ENCODE data around the gene CNNM1.

CNNM1 gene

GRCh38 chr10:99429517-99430095, 100.5 kb downstream of the CNNM1 start:
- H3K4me3 ChIP-seq (replicated peaks; ENCODE audit: low read depth, low read length), result peak overlapping the region; percentile 100
- no peak for DNase-seq (ENCODE audit: low read depth)

GRCh38 chr10:99430116-99430450, 100.9 kb downstream of the CNNM1 start:
- H3K4me3 ChIP-seq (replicated peaks; ENCODE audit: low read depth, low read length), result peak overlapping the region; percentile 100
- TF ChIP-seq, protein P1, sequence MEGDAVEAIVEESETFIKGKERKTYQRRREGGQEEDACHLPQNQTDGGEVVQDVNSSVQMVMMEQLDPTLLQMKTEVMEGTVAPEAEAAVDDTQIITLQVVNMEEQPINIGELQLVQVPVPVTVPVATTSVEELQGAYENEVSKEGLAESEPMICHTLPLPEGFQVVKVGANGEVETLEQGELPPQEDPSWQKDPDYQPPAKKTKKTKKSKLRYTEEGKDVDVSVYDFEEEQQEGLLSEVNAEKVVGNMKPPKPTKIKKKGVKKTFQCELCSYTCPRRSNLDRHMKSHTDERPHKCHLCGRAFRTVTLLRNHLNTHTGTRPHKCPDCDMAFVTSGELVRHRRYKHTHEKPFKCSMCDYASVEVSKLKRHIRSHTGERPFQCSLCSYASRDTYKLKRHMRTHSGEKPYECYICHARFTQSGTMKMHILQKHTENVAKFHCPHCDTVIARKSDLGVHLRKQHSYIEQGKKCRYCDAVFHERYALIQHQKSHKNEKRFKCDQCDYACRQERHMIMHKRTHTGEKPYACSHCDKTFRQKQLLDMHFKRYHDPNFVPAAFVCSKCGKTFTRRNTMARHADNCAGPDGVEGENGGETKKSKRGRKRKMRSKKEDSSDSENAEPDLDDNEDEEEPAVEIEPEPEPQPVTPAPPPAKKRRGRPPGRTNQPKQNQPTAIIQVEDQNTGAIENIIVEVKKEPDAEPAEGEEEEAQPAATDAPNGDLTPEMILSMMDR (IDR thresholded peaks at IDR 0.05; ENCODE audit: low read length, missing control alignments), result no peak
- DNase-seq (ENCODE audit: low read depth), result no peak

More at GRCh38 chr10:99429517-99430095, 100.5 kb downstream of the CNNM1 start:
- TF ChIP-seq, protein P1 (IDR thresholded peaks at IDR 0.05; ENCODE audit: low read length, missing control alignments), result no peak

DNA sequence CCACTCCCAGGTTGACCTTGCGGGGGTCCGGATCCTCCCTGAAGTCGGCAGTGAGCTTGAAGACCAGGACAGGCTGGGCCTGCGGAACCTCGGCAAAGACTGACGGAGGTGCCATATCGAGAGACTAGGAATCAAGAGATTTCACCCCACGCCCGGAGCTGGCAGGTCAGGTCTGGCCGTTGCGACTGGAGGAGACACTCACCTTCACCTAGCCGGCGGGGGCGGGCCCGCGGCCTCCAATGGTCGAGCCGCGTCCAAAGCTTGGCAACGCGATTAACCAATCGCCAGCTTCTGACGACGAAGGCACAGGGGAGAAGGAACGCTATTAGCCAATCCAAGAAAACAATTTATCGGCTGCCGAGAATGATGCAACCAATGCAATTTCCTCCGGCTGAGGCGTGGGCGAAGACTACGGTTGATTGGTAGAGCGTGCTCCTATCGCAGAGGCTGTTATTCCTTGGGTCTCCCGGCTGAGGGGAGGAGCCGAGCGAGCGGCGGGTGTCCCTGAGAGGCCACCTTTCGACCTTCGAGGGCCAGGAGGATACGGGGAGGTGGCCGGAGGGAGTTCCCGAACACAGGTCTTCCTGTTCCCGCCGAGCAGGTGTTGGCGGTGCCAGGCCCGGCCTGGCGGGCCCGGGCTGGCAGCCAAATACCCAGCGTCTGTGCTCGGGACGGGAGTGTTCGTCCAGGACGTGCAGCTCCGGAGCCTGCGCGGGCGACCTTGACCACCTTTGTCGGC, 101.5 kb downstream of the CNNM1 start, which contains the start of gene GOT1:
Gene GOT1 (minus strand): TSS at position 174 of the 739 bp plus-strand sequence. CDS start 59 bp downstream, at position 115.
- H3K4me3 ChIP-seq (replicated peaks; ENCODE audit: low read depth, low read length), result peak within 1 kb of the TSS; percentile 100
- peak; percentile 99 for DNase-seq (ENCODE audit: low read depth)
- TF ChIP-seq, protein P1 (IDR thresholded peaks at IDR 0.05; ENCODE audit: low read length, missing control alignments), result no peak

DNA sequence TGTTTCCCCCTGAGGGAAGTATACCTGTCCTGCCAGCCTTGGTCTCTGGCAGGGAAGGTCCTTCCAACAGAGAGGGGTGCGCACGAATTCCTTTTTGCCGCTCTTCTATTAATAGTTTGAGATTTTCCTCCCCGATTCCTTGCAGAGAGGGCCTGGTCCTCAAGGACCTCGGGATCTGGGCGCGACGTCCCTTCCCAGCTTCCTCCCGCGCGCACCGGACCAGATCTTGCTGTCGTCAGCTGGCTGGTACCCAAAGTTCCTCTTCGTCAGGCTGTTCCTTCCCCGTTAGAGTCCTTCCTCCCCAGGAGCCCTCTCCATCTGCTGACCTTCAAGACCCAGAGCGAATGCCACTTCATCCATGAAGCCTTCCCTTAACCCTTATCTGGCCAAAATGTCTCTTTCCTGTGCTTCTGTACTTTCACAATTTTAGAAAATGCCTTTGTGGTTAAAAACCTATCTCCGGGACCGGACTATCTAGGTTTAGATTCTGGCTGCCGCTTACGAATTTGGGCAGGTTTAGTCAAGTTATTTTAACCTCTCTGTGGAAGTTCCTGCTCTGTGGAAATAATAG, 102.1 kb downstream of the CNNM1 start:
- peak; percentile 48 for DNase-seq (ENCODE audit: low read depth)
- TF ChIP-seq, protein P1 (IDR thresholded peaks at IDR 0.05; ENCODE audit: low read length, missing control alignments), result no peak
- H3K4me3 ChIP-seq (replicated peaks; ENCODE audit: low read depth, low read length), result peak overlapping the region; percentile 100

DNA sequence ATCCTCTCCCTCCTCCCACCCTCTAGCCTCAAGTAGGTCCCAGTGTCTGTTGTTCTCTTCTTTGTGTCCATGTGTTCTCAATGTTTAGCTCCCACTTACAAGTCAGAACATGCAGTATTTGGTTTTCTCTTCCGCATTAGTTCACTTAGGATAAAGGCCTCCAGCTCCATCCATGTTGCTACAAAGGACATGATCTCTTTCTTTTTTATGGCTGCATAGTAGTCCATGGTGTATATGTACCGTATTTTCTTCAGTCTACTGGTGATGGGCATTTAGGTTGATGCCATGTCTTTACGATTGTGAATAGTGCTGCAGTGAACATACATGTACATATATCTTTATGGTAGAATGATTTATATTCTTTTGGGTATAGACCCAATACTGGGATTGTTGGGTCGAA, 102.9 kb downstream of the CNNM1 start:
- no peak for DNase-seq (ENCODE audit: low read depth)
- peak overlapping the region; percentile 100 for H3K4me3 ChIP-seq (replicated peaks; ENCODE audit: low read depth, low read length)
- TF ChIP-seq, protein P1 (IDR thresholded peaks at IDR 0.05; ENCODE audit: low read length, missing control alignments), result no peak

- no peak overlapping the region for H3K4me3 ChIP-seq (replicated peaks; ENCODE audit: low read depth, low read length)
- no peak for DNase-seq (ENCODE audit: low read depth)
- TF ChIP-seq, protein P1 (IDR thresholded peaks at IDR 0.05; ENCODE audit: low read length, missing control alignments), result no peak
Observed at GRCh38 chr10:99432881-99433280, 103.7 kb downstream of the CNNM1 start.
